HG03064 (cell line): ENCODE data around the gene SLC16A6.
"Not testable (repeated sequence)": the region's sequence is repeated elsewhere in the genome, so short reads cannot be mapped to it uniquely, and the experiment has no call there.

Experiments
- ATAC-seq: cut with Tn5 transposase; IDR thresholded peaks from one replicate; pipeline ENCODE4 v1.9.1; 2021; ENCODE audit warnings: low read depth; ENCODE audit not compliant: unreplicated experiment

SLC16A6 gene

DNA sequence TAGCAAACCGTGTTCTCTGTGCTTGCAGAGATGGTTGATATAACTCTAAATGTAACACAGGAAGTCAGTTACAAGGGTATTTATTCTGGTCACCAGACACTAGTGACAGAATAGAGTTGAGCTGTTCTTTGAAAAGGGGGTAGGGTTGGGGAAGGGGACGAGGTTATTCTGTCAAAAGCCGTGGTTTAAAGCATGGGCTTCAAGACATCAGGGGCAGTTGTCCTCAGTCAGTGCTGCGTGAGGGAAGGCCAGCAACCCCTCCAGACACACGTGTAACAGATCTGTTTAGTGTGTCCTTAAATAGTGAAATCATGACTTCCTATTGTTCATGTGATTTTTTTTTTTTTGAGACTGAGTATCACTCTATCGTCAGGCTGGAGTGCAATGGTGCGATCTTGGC, 37.5 kb downstream of the SLC16A6 start:
- ATAC-seq: not testable (repeated sequence)

DNA sequence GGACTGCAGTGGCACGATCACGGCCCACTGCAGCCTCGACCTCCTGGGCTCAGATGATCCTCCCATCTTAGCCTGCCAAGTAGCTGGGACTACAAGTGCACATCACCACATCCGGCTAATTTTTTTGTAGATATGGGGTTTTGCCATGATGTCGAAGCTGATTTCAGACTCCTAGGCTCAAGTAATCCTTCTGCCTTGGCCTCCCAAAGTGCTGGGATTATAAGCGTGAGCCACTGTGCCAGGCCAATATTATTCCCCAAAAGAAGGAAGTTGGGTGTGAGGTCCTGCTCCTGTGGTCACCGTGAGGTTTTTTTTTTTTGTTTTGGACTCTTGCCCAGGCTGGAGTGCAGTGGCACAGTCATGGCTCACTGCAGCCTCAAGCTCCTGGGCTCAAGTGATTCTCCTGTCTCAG, 41.6 kb downstream of the SLC16A6 start:
- no peak for ATAC-seq

DNA sequence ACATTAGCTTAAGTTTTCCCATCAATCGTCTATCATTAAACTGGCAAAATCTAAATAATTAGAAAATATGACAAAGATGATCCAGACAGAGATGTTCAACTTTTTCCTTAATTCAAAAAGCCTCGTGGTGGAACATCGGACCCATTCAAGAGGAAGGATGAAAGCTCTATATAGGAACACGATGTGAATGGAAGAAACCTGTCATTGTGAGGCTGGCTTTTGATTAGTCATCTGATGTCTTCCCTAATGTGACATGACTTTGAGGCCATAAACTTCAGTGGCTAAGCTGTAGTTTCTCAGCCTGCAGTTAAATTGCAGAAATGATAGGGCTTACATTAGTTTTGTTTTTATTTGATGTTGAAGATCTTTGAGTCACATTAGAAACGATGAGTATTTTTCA, 42.0 kb downstream of the SLC16A6 start:
- ATAC-seq: no peak

DNA sequence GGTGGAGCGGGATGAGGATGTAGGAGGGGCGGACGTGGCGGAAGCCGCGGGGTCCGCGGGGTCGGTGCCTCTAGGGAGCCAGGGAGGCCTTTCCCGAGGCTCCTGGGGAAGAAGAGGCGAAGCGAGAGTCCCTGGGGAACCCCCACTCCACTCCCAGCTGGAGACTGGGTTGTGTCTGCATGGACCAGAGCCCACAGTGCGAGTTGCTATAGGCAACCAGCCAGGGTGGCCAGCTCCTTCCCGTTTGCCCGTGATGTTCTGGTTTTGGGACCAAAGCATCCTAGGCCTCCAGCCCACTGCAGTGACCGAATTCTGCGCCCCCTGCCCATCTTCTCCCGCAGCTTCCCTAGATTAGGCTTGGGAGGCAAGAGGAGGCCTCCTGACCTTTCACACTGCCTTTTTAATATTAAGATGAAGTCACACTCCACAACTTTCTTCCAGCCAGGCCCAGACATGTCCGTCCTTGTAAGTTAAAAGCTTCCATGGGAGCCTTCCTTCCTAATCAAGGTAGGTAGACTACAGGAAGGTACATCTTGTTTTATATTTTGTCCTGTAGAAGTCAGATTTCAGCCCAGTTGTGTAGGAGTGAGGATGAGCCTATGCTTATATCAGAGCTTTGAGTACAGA, 42.6 kb downstream of the SLC16A6 start:
- ATAC-seq: peak; percentile 34

- ATAC-seq: peak; percentile 85
Measured at GRCh38 chr17:68247445-68248198, 43.3 kb downstream of the SLC16A6 start, which contains the start of gene AMZ2. TSS of gene AMZ2 (plus strand) at chr17:68248043. CDS start at chr17:68250188, 2,145 bp downstream.

DNA sequence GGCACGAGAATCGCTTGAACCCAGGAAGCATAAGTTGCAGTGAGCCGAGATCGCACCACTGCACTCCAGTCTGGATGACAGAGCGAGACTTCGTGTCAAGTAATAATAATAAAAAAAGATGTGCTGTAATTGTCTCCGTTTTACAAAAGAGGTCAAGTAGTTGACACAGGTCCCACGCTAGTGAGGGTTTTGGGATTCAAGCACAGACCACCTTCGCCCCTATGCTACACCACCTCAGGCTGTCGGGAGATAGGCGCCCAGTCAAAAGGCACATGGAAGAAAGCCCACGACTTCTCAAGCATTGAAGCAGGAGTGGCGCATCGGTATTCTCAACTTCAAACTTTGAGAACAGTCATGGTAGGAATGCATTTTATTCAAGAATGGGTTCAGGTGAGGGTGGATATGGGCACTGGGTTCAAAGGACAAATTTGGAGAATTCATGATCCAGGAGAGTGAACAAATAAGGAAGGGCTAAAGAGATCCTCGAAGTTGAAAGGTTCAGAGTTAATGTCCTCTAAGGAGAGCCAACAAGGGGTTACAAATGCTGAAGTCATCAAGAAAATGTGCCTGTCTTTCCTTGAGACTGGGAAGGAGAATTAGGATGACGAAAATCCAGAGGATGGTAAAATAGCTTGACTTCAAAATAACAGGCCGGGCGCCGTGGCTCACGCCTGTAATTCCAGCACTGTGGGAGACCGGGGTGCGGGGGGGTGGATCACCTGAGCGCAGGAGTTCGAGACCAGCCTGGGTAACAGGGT, 44.5 kb downstream of the SLC16A6 start:
- ATAC-seq: no peak

DNA sequence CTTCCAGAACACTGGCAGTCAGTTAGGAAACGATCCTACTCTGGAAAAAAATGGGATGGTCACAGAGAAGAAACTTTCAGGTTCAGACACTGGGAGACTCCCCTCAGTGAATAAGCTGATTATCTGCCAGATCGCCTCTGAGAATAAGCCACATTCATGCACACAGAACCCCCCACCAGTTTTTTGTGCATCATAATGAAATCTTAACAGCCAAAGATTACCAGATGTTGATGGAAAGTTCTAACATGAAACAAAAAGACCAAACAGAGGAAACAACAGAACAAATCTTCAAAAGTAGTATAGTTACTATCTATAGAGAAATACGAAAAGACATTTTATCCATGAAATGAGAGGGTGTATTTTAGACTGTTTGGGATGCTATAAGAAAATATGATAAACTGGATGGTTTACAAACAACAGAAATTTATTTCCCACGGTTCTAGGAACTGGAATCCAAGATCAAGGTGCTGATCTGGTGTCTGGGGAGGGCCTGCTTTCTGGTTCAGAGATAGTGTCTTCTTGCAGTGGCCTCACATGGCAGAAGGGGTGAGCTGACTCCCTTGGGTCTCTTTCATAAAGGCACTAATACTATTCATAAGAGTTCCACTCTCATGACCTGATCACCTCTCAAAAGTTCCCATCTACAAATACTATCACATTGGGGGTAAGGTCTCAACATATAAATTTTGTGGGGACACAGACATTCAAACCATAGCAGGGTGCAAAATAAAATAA, 51.1 kb downstream of the SLC16A6 start:
- no peak for ATAC-seq

- no peak for ATAC-seq
Measured at GRCh38 chr17:68238871-68239253, 52.1 kb downstream of the SLC16A6 start.

- no peak for ATAC-seq
Measured at GRCh38 chr17:68238164-68238870, 52.6 kb downstream of the SLC16A6 start.

GRCh38 chr17:68237369-68238163, 53.4 kb downstream of the SLC16A6 start:
- peak; percentile 67 for ATAC-seq

DNA sequence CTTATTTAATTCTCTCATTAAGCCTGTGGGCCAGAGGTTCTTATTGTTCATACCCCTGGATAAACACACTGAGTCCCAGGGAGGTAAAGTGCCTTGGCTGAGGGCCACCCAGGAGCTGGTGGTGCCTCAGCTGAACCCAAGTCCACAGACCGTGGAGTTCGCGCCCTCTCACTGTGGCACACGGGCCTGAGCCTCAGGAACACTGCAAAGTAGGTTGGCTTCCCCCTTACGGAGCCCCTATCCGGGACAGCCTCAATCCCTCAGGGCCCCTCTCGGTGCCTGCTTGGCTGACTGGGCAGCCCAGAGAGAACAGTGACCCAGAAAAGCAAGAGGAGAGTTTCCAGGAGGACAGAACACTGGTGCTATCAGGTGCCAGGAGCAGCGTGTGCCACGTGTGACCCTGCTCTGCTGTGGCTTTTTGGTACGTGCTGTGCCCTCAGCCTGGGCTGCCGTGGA, 55.6 kb downstream of the SLC16A6 start:
- not testable (repeated sequence) for ATAC-seq

GRCh38 chr17:68234726-68235335, 56.1 kb downstream of the SLC16A6 start:
- ATAC-seq: not testable (repeated sequence)

- not testable (repeated sequence) for ATAC-seq
Measured at GRCh38 chr17:68232741-68233140, 58.2 kb downstream of the SLC16A6 start.

- ATAC-seq: no peak
Measured at GRCh38 chr17:68231541-68231940, 59.4 kb downstream of the SLC16A6 start.

DNA sequence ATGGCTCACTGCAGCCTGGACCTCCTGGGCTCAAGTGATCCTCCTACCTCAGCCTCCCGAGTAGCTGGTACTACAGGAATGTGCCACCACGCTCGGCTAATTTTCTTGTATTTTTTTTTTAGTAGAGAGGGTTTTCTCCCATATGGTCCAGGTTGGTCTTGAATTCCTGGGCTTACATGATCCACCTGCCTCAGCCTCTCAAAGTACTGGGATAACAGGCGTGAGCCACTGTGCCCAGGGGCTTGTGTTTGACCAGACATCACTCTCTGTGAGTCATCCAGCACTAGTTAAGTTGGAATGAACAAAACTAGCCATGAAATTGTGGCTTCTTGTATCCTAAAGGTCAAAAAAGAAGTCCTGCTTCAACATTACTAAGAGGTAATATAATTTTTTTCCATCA, 59.8 kb downstream of the SLC16A6 start:
- ATAC-seq: not testable (repeated sequence)

DNA sequence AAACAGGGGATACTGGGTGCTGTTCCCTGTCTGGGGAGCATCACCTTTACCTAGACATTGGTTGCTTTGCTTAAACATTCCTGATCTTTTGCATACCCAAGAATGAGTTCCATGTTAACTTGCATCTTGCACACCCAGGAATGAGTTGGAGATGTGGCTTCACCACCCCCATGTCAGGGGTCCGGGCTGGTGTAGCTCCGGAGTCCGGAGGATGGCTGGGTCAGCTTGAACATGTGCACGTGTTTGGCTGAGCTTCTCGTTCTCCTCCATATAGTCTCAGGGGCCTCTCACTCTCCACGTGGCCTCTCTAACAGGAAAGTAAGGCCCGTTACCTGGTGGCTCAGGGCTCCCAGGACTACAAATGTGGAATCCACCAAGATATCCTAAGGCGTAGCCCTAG, 61.3 kb downstream of the SLC16A6 start:
- ATAC-seq: no peak

- ATAC-seq: no peak
Measured at GRCh38 chr17:68228817-68229570, 61.9 kb downstream of the SLC16A6 start.
